Neural cell (in vitro differentiated cells): Measurements from ENCODE around the gene PGLYRP4. TPM values are rescaled to one million over a fixed set of nuclear protein-coding genes. Genes with fewer than 3 reads are reported as not detected.

Experiments used
- H2AFZ ChIP-seq: fragments of 200-600, 300-800 bp; sonication (generic), shearing (Covaris generic); 2 replicates; pipeline ENCODE4 v1.6.0; 2014; ENCODE audit warnings: low read depth, mild to moderate bottlenecking, antibody characterized with exemption, low read length, moderate library complexity
- H3F3A ChIP-seq: fragments of 200-600 bp; shearing (Covaris generic); 2 replicates; pipeline ENCODE4 v1.6.1; 2016; ENCODE audit warnings: mild to moderate bottlenecking, moderate library complexity, mixed read lengths, antibody characterized with exemption, low read length; ENCODE audit not compliant: insufficient read depth, poor library complexity, severe bottlenecking
- H3K27ac ChIP-seq: fragments of 200-600, 300-800 bp; sonication (generic), shearing (Covaris generic); 2 replicates; pipeline ENCODE4 v1.5.1; 2014; ENCODE audit warnings: mild to moderate bottlenecking, low read length, moderate library complexity
- H3K27me3 ChIP-seq: fragments of 300-800, 200-600 bp; sonication (generic), shearing (Covaris generic); 2 replicates; pipeline ENCODE4 v1.6.0; 2014; ENCODE audit warnings: mild to moderate bottlenecking, low read depth, low read length, moderate library complexity; ENCODE audit not compliant: insufficient read depth
- H3K36me3 ChIP-seq: fragments of 300-800, 200-600 bp; sonication (generic), shearing (Covaris generic); 2 replicates; pipeline ENCODE4 v1.5.1; 2014; ENCODE audit warnings: mild to moderate bottlenecking, antibody characterized with exemption, low read length, moderate library complexity; ENCODE audit not compliant: insufficient read depth
- H3K4me2 ChIP-seq: fragments of 300-800, 200-600 bp; sonication (generic), shearing (Covaris generic); 2 replicates; pipeline ENCODE4 v1.6.0; 2014; ENCODE audit warnings: mild to moderate bottlenecking, low read length
- H3K4me3 ChIP-seq: fragments of 300-800, 200-600 bp; sonication (generic), shearing (Covaris generic); 2 replicates; pipeline ENCODE4 v1.5.1; 2014; ENCODE audit warnings: mild to moderate bottlenecking, low read length, moderate library complexity
- H3K79me2 ChIP-seq: fragments of 200-600 bp; shearing (Covaris generic); replicated peaks from 2 replicates; pipeline ENCODE4 v1.6.0; 2014; ENCODE audit warnings: mild to moderate bottlenecking, low read length, moderate library complexity; ENCODE audit not compliant: insufficient read depth
- H3K9ac ChIP-seq: fragments of 300-800, 200-600 bp; sonication (generic), shearing (Covaris generic); 2 replicates; pipeline ENCODE4 v1.6.1; 2016; ENCODE audit warnings: mild to moderate bottlenecking, low read length, mixed read lengths
- H3K9me2 ChIP-seq: fragments of 200-600 bp; shearing (Covaris generic); 2 replicates; pipeline ENCODE4 v1.6.1; 2016; ENCODE audit warnings: mild to moderate bottlenecking, low read length, mixed read lengths; ENCODE audit not compliant: insufficient read depth
- H3K9me3 ChIP-seq: fragments of 200-600, 300-800 bp; sonication (generic), shearing (Covaris generic); 2 replicates; pipeline ENCODE4 v1.6.1; 2016; ENCODE audit warnings: mild to moderate bottlenecking, mixed run types, low read length, moderate library complexity, mixed read lengths
- H4K20me1 ChIP-seq: fragments of 200-600 bp; shearing (Covaris generic); 2 replicates; pipeline ENCODE4 v1.6.1; 2016; ENCODE audit warnings: mild to moderate bottlenecking, mixed run types; ENCODE audit not compliant: insufficient read depth
- EP300 ChIP-seq: fragments of 450-650 bp; conservative IDR thresholded peaks from 2 replicates; pipeline ENCODE4 v1.6.1; 2014; ENCODE audit warnings: antibody characterized with exemption, mild to moderate bottlenecking, moderate library complexity; ENCODE audit not compliant: poor library complexity, severe bottlenecking
- EZH2 ChIP-seq: fragments of 200-600, 300-800 bp; shearing (Covaris generic), sonication (generic); IDR thresholded peaks from 2 replicates; pipeline ENCODE4 v1.6.1; 2014; ENCODE audit warnings: antibody characterized with exemption, low read length, borderline replicate concordance, mild to moderate bottlenecking; ENCODE audit not compliant: insufficient read depth, poor library complexity, severe bottlenecking
- MXI1 ChIP-seq: fragments of 450-650 bp; conservative IDR thresholded peaks from 2 replicates; pipeline ENCODE4 v1.6.1; 2014; ENCODE audit warnings: antibody characterized with exemption, mild to moderate bottlenecking; ENCODE audit not compliant: poor library complexity, severe bottlenecking
- POLR2AphosphoS5 ChIP-seq: IDR thresholded peaks from 2 replicates; pipeline ENCODE4 v1.6.1; 2012
- RAD21 ChIP-seq: fragments of 450-650 bp; conservative IDR thresholded peaks from 2 replicates; pipeline ENCODE4 v1.6.1; 2014; ENCODE audit warnings: antibody characterized with exemption, mild to moderate bottlenecking, moderate library complexity
- SMC3 ChIP-seq: fragments of 450-650 bp; conservative IDR thresholded peaks from 2 replicates; pipeline ENCODE4 v1.6.1; 2014; ENCODE audit warnings: antibody characterized with exemption, mild to moderate bottlenecking, moderate library complexity; ENCODE audit not compliant: poor library complexity
- TAF1 ChIP-seq: IDR thresholded peaks from 2 replicates; pipeline ENCODE4 v1.6.1; 2012; ENCODE audit warnings: low read depth
- polyA plus RNA-seq: library from polyadenylated mRNA; depleted of rRNA; stranded (reverse); fragments of >200 nt; gene quantifications from 2 replicates; pipeline ENCODE4 v1.2.3, GENCODE V29; 2014
- TF ChIP-seq, protein P1 (sequence below): IDR thresholded peaks from 2 replicates; pipeline ENCODE4 v1.6.1; 2012; ENCODE audit warnings: borderline replicate concordance
- TF ChIP-seq, protein P2 (sequence below): fragments of 450-650 bp; IDR thresholded peaks from 2 replicates; pipeline ENCODE4 v1.5.1; 2014; ENCODE audit warnings: antibody characterized with exemption, mild to moderate bottlenecking, moderate library complexity; ENCODE audit not compliant: poor library complexity, severe bottlenecking

Gene PGLYRP4
- polyA plus RNA-seq, 1 donor from 2014 or later = not detected

DNA sequence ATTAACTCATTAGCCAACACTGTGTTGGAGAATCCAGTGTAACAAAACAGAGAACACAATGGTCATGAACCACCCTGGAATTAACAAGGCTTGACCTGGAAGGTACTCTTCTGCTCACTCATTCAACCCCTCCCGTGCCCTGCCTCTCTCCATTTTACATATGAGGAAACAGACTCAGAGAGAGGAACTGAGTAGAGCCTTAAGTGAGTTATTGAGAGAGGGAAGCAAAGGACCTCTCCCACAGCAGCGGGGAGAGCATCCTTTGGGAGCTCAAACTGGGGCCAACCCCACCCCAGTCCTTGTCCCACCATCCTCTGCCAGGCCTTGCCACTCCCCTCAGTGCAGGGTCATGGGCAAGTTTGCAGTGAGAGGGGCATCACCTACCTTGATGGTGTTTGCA lies 25.4 kb upstream of the PGLYRP4 start:
- no peaks in the 10 kb centered on the region for H3K36me3 ChIP-seq
- no peak overlapping the region for H3K9ac ChIP-seq
- H3K27ac ChIP-seq = no peak overlapping the region
- no peaks in the 10 kb centered on the region for H3K79me2 ChIP-seq
- H3K9me2 ChIP-seq = no peaks in the 10 kb centered on the region
- H3K4me2 ChIP-seq = no peak overlapping the region
- no peaks in the 10 kb centered on the region for H4K20me1 ChIP-seq
- H3K27me3 ChIP-seq = no peaks in the 10 kb centered on the region
- no peaks in the 10 kb centered on the region for H3F3A ChIP-seq
- H3K9me3 ChIP-seq = no peaks in the 10 kb centered on the region
- TF ChIP-seq, protein P1, sequence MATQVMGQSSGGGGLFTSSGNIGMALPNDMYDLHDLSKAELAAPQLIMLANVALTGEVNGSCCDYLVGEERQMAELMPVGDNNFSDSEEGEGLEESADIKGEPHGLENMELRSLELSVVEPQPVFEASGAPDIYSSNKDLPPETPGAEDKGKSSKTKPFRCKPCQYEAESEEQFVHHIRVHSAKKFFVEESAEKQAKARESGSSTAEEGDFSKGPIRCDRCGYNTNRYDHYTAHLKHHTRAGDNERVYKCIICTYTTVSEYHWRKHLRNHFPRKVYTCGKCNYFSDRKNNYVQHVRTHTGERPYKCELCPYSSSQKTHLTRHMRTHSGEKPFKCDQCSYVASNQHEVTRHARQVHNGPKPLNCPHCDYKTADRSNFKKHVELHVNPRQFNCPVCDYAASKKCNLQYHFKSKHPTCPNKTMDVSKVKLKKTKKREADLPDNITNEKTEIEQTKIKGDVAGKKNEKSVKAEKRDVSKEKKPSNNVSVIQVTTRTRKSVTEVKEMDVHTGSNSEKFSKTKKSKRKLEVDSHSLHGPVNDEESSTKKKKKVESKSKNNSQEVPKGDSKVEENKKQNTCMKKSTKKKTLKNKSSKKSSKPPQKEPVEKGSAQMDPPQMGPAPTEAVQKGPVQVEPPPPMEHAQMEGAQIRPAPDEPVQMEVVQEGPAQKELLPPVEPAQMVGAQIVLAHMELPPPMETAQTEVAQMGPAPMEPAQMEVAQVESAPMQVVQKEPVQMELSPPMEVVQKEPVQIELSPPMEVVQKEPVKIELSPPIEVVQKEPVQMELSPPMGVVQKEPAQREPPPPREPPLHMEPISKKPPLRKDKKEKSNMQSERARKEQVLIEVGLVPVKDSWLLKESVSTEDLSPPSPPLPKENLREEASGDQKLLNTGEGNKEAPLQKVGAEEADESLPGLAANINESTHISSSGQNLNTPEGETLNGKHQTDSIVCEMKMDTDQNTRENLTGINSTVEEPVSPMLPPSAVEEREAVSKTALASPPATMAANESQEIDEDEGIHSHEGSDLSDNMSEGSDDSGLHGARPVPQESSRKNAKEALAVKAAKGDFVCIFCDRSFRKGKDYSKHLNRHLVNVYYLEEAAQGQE = no peak
- TF ChIP-seq POLR2AphosphoS5 (no peak), EP300 (no peak), TAF1 (no peak), MXI1 (no peak), RAD21 (no peak), EZH2 (no peak), SMC3 (no peak)
- TF ChIP-seq, protein P2, sequence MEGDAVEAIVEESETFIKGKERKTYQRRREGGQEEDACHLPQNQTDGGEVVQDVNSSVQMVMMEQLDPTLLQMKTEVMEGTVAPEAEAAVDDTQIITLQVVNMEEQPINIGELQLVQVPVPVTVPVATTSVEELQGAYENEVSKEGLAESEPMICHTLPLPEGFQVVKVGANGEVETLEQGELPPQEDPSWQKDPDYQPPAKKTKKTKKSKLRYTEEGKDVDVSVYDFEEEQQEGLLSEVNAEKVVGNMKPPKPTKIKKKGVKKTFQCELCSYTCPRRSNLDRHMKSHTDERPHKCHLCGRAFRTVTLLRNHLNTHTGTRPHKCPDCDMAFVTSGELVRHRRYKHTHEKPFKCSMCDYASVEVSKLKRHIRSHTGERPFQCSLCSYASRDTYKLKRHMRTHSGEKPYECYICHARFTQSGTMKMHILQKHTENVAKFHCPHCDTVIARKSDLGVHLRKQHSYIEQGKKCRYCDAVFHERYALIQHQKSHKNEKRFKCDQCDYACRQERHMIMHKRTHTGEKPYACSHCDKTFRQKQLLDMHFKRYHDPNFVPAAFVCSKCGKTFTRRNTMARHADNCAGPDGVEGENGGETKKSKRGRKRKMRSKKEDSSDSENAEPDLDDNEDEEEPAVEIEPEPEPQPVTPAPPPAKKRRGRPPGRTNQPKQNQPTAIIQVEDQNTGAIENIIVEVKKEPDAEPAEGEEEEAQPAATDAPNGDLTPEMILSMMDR = no peak
- no peak overlapping the region for H3K4me3 ChIP-seq
- H2AFZ ChIP-seq = no peak overlapping the region

DNA sequence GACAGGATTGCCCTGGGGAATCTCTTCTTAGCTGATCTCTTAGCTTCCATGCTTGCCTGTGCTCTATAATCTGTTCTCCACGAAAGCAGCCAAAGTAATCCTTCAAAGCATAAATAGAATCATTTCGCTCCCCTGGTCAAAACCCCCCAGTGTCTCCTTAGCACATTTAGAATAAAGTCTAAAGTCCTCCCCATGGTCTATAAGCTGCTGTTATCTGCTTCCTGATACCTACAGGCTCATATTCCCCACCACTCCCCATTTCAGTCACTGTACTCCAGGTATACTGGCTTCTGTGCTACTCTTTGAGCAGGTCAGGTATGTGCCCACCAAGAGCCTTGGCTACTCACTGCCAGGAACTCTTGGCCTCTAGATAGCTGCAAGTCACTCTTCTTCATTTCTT lies 23.9 kb upstream of the PGLYRP4 start:
- H3K4me2 ChIP-seq = no peak overlapping the region
- no peaks in the 10 kb centered on the region for H3K79me2 ChIP-seq
- no peak overlapping the region for H3K4me3 ChIP-seq
- no peak overlapping the region for H2AFZ ChIP-seq
- no peaks in the 10 kb centered on the region for H3K9me3 ChIP-seq
- no peaks in the 10 kb centered on the region for H3K36me3 ChIP-seq
- H3K27ac ChIP-seq = no peak overlapping the region
- no peaks in the 10 kb centered on the region for H3K9me2 ChIP-seq
- H4K20me1 ChIP-seq = no peaks in the 10 kb centered on the region
- TF ChIP-seq RAD21 (no peak), EZH2 (no peak), EP300 (no peak), MXI1 (no peak), SMC3 (no peak), TAF1 (no peak), POLR2AphosphoS5 (no peak)
- TF ChIP-seq, protein P1 = no peak
- TF ChIP-seq, protein P2 = no peak
- H3K9ac ChIP-seq = no peak overlapping the region
- no peaks in the 10 kb centered on the region for H3K27me3 ChIP-seq
- no peaks in the 10 kb centered on the region for H3F3A ChIP-seq
